ENCODE measurements around the gene DOCK9.

DNA sequence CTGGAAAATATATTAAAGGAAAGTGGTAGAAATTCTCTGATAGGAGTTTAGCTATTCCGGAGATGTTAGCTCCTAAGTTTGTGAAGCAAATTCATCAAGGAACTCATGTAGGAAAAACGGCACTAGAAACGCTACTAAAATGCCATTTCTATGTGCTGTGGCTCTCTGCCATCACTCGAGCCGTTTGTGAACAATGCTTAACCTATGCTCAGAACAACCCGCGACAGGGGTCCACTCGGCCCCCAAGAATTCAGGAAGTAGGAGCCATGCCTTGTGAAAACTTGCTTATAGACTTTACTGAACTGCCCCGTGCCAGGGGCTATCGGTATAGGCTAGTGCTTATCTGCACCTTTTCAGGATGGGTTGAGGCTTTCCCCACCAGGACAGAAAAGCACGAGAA, 211.2 kb downstream of the DOCK9 start:
- TF ChIP-seq, protein P1, sequence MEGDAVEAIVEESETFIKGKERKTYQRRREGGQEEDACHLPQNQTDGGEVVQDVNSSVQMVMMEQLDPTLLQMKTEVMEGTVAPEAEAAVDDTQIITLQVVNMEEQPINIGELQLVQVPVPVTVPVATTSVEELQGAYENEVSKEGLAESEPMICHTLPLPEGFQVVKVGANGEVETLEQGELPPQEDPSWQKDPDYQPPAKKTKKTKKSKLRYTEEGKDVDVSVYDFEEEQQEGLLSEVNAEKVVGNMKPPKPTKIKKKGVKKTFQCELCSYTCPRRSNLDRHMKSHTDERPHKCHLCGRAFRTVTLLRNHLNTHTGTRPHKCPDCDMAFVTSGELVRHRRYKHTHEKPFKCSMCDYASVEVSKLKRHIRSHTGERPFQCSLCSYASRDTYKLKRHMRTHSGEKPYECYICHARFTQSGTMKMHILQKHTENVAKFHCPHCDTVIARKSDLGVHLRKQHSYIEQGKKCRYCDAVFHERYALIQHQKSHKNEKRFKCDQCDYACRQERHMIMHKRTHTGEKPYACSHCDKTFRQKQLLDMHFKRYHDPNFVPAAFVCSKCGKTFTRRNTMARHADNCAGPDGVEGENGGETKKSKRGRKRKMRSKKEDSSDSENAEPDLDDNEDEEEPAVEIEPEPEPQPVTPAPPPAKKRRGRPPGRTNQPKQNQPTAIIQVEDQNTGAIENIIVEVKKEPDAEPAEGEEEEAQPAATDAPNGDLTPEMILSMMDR (optimal IDR thresholded peaks at IDR 0.05 in 1 of 3, IDR thresholded peaks at IDR 0.05 in 1 of 3, conservative IDR thresholded peaks at IDR 0.05 in 1 of 3; ENCODE audit: extremely low read depth in 1 of 3, insufficient read depth in 2 of 3, low read length in 3 of 3), result no peak
- TF ChIP-seq EZH2 (IDR thresholded peaks at IDR 0.05; ENCODE audit: low read length), result no peak

All from keratinocyte (primary cell).